Peyer's patch (tissue), 4 donors: ENCODE data around the gene CTBP1.

Source experiments
- CTCF ChIP-seq, 6 experiments: fragments of 450-650 bp in 4 of 6; fragments of 200-600 bp in 2 of 6; sonication (generic) in 1 of 6; IDR thresholded peaks; one replicate each; pipeline ENCODE4 v1.5.1; 2017 to 2019; ENCODE audit warnings: antibody characterized with exemption in 6 of 6, mild to moderate bottlenecking in 3 of 6, moderate library complexity in 1 of 6
- POLR2A ChIP-seq, 2 donors: fragments of 450-650 bp; IDR thresholded peaks; one replicate each; pipeline ENCODE4 v1.5.1; 2017; ENCODE audit warnings: antibody characterized with exemption in 2 of 2, mild to moderate bottlenecking in 2 of 2, moderate library complexity in 2 of 2

DNA sequence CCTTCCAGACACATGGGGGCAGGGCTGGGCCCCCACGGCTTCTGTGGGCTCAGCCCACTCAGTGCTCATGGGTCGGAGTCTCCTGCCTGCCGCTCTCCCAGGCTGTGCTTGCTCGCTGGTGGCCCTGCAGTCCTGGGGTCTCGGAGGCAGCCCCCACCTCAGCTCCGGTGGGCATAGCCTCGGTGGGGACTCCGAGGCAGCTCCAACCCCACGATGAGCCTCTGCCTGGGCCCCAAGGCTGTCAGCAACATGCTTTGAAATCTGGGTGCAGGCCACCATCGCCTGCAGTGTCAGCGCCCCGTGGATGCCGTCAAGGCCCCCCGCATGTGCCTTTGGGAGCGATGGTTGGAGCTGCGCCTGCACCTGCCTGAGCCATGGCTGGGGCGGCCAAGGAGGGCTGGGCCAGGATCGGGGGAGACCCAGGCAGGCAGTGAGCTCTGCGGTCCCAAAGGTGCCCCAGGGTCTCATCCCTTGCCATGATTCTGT is 46.4 kb downstream of the CTBP1 start:
- TF ChIP-seq CTCF (IDR thresholded peaks at IDR 0.05) (no peak), POLR2A (IDR thresholded peaks at IDR 0.05) (no peak)
